Measurements from ENCODE around the gene OSBP2.

Gene OSBP2

DNA sequence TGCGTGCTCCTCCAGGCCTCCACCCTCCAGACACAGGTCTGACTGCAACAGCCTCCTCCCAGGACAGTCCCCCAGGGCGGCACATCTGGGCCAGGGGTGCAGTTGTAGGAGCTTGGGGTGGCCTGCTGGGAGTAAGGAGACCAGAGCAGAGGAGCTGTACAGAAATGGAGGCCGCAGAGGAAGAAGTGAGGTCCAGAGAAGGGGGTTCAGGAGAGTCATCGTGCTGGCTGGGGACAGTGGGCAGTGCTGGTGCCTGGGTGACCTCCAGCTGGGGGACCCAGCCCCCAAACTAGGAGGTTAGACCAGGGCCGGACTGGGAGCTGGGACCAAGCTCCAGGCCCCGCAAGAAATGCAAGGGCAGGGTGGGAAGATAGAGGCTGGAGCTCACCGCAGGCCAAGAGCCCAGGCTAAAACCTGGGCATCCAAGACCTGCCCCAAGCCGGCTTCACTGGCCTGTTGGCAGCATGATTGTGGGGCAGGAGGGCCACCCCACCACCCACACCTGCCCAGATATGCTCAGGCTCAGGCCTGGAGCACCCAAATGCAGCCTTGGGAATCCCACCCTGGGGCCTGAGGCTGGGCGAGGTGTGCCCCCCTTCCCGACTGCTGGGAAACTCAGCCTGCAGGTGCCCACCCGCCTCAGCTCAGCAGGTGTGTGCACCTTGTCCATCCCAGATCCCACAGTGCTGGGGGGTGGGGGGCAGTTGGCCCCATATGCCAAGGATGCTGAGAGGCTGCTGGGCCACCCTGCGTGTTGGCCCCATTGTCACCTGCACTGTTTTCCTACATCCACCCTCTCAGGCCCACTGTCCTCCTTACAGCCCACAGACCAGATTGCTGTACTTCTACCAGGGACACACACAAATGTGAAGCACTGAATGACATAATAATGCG lies 177.0 kb downstream of the OSBP2 start:
- no peak for DNase-seq

DNA sequence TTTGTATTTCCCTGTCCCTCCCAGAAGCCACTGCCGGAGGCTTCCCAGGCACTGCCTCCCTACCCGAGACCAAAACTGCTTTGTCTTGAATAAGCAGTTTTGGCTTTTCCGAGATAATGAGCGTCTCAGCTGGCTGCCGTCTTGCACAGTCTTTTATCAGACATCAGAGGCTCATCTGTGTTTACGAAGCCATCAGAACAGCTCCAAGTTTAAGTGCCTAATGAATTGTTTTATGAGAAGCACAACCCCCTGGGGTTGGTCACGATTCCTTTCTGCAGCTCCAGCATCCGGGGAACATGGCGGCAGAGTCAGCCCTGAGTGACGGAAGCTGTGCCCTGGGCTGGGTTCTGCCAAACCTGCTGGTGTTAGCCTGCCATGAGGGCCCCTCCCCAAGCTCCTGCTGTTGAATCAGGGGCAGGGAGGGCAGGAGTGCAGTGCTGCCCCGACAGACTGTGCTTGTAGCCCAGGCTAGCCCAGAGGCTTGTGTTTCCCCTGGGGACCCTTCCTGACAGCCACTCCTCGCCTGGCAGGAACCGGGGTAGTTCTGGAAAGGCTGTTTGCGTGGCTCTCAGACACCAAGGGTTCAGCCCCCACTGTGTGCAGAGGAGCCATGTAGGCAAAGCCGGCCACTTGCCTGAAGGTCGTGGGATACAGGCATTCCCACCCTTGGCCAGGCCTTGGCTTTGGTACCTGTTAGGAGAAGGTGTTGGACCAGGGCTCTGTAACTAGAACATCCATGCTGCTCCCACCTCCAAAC lies 177.8 kb downstream of the OSBP2 start:
- DNase-seq, result no peak

DNA sequence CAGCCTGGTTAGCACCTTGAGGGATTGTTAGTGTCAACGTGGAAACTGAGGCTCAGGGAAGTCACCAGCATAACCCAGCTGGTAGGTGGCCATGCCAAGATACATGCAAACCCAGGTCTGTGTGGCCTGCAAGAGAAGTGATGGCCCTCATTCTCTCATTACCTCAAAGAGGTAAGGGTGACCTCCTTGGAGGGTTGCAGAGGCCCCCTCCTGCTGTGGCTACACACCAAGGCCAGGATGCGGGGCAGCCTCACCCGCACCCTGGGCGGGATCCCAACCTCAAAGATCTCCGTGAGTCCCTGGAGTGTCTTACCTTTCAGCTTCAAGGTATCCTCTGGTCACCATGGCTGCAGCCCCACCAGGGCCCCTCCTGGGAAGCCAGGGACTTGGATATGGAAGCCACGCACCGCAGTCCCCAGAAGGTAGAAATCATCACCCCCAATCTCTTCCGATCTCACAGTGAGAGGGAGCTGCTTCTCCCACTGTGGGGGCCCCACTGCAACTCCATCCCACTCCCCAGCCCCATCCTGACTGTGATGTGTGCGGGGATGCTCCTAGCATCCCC lies 178.5 kb downstream of the OSBP2 start:
- no peak for DNase-seq

DNA sequence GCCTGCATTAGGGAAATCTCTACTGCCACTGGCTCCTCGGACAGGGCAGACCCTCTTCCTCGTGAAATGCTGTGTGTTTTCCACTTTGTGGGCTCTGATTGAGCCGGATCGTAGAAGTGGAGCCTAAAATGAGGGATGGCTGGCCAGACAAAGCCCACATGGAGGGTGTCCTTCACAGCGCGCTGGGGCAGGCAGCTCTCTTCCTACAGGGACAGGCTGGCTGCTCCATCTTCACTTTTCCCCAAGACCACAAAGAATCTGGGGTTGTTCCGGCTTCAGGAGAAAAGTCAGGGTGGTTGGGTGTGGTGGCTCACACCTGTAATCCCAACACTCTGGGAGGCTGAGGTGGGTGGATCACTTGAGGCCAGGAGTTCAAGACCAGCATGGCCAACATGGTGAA lies 179.0 kb downstream of the OSBP2 start:
- DNase-seq, result no peak

DNA sequence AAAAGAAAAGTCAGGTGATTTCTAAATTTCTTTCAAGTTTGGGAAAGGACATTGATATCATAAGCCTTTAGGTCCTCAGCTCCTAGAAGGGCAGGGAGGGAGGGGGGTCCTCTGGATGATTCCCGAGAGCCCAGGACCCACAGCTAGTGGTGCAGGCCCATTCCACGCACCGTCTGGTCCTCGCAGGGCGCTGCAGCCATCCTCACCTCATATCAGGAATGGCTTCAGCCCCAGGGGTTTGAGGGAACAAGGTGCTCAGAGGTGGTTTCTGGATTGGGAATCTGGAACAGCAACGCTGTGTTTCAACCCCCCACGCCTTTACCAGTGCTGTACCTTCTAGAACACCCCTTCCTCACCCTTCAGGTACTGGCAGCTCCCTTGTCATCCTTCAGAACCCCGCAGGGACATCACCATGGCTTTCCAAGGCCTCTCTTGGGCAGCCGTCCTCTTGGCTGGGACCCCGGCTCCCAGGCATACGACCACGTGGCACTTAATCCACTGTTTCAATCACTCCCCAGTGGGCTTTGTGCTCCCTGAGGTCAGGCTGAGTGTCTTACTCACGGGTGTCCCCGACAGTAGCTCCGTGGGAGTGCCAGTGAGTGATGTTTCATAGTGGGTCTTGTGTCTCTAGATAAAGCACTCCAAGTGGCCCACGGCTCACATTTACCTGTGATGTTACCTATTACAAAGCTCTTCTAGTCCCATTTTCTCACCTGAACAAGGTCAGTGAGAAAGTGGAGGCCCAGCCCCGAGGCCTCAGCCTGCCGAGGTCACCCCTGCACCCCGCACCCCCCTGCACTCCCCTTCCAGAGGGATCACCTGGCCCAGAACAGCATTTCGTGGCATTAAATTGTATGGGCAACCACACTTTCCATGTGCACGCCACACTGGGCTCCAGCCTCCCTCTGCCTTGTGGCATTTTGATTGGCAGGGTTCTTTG lies 180.0 kb downstream of the OSBP2 start:
- DNase-seq, result no peak

DNA sequence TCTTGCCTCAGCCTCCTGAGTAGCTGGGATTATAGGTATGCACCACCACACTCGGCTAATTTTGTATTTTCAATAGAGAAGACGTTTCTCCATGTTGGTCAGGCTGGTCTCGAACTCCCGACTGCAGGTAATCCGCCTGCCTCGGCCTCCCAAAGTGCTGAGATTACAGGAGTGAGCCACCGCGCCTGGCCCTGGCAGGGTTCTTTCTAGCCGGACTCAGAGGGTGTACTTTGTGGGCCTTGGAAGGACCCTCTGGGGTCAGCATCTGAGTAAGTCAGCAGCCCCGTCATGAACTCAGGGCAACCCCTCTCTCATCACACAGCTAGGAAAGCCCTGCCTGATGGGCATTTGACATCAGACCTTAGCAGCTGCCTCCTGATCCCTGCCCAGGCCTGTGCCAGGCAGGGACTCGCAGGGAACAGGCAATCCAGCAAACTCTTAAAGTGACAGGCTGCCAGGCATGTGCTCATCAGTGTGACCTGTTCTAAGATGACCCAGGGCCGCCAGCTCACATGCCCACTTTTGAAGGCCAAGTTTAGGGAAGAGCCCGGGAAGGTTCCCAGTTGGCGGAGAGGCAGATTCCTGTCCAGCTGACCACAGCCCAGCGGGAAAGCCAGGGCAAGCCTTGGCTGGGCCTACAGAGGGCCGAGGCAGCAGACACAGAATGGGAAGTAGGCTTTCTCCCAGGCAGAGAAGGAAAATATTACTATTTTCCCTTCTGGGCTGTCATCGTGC lies 181.0 kb downstream of the OSBP2 start:
- no peak for DNase-seq

DNA sequence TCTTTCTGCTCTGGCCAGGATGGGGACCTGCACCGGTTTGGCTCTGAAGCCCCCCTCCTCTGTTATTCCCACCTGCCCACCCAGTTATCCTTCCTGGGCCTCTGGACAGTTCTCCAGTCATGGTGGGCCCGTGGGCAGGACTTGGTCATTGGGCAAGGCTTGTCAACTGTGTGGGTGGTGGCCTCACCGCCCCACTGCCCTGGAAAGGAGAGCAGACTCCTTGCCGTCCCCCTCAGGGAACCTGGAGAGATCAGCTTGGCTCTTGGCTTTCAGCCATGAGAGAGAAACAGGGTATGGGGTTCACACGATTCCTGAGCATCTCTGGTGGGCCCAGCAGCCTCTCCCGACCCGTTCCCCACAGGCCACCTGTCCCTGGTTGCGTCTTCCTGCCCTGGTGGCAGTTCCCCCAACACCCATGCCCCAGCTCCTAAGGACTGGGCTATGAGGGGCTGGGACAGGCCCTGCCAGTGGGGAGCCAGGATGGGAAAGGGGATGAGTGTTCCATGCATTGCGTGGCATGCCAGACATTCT lies 181.6 kb downstream of the OSBP2 start:
- DNase-seq, result no peak

DNA sequence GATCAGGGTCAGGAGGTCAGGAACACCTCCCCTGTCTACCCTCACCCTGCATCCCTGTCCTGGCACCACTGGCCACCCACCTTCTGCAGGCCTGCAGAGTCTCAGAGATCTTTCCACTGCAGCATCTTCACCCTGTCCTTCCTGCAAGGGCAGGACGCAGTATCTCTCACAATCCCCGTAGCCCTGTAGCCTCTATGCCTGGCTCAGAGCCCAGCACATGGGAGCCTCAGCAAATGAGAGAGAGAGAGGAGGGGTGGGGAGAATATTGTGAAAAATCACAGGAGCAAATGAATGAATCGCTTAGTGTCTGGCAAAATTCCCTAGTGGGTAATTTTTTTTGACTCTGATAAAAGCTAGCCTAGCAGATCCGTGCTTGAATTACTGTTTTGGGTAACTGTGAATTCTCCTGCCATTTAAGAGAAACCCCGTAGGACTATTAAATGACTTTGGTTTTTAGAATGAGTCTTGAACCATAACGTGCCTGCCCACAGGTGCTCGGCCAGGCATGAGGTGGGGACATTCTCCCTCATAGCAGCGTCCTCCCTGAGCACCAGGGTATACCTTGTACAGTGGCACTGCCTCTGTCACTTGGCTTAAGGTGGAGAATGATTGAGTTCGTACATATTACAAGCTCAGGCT lies 182.4 kb downstream of the OSBP2 start:
- no peak for DNase-seq

DNA sequence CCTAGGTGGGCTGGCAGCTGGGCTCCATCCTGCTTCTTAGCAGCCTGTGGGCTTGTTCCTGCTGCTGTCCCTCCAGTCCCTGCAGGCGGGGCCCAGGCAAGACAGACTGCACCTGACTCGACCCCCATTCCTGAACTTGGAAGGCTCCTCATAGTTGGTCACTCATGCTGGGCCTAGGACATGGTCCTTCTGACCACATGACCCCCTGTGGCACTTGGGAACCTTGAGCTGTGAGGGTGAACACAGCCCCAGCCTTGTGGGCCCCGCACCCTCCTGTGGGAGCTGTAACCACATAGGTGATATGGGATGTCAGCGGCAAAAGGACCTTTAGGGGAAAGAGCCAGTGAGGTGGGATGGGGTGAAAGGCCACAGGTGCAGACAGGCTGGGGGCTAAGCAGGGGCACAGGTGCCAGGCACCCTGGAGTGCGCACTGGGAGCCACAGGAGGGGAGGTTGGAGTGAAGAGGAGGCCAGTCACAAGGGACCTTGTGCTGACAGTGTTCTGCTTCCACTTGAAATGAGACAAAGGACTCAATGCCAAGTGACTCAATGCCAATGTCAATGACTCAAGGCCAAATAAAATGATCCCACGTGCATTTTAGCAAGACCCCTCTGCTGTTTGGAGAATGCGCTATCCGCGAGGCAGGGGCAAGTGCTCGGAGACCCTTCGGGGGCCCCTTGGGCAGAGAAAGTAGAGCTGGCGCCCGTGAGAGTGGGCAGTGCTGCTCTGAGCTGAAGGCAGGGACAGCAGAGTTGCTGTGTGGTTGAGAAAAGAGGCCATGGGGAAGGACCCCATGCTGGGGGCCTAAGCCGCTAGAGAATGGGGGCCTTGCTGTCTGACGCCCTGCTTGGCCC lies 183.2 kb downstream of the OSBP2 start:
- no peak for DNase-seq

DNA sequence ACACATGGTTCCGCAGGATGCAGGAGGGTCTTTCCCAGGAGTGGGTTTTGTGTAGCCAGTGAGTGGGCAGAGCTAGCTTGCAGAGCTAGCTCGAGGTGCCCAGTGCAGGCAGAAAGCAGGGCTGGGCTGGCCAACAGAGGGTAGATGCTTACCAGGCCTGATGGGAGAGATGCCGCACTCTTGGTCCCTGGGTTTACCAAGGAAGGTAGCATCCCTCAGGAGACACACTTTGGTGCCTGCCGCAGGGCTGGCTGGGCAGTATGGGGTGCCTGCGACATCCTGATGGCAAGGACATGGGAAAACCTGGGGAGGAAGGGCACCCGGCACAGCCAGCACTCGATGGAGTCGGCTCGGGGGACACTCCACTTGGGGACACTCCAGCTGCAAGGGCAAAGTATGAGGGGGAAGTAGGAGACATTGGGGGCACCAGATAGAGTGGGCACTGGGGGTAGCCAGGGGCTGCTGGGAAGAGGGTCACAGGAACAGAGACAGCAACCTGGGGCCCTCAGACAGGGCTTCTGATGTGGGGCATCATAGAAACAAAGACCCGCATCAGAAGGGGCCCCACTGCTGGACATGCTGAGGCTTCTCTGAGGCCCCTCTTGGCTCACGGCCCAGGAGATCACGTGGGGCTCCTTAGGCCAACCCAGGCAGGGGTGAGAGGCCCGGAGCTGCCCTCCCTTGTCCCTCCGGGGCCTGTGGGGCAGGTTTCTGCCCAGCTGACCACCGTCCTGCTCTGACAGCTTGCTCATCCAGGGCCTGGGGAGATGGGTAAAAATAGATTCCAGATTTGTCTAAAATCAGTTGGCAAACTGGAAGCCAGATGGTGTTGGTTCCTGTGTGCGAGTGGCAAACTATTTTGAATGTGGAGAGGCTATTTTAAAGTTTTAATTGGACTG lies 184.1 kb downstream of the OSBP2 start:
- no peak for DNase-seq

DNA sequence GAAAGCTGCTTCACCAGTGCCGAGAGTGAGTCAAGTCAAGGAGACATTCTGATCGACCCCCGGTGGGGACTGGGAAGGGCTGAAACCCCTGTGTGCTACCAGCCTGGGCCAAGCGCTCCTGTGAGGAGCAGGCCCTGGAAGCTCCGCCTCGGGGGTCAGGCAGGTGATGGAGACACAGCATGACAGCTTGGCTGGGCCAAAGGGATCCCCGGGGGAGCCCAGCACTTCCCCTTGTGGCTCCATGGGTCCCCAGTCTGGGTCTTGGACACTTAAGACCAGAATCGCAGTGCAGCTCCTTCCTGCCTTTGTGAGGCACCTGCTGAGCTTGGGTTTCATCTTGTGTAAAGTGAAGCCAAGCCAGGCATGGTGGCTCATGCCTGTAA lies 184.7 kb downstream of the OSBP2 start:
- DNase-seq, result no peak

DNA sequence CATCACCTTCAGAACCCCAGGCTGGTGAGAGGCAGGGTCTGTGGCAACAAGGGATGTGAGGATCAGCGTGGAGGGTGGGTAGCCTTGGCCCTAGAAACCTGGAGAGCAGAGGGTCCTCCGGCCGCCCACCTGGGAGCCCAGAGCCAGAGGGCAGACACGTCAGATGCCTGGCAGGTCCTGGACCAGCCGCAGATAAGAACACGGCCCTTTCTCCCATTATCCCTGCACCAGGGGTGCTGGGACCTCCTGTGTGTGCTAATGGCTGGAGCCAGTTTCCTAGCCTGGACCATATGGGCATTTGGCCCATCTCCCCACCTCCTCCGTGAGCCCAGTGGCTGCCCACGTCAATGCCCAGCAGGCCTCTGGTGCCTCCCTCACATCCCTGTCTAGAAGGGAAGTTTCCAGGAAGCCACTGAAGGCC lies 185.5 kb downstream of the OSBP2 start:
- DNase-seq, result no peak

DNA sequence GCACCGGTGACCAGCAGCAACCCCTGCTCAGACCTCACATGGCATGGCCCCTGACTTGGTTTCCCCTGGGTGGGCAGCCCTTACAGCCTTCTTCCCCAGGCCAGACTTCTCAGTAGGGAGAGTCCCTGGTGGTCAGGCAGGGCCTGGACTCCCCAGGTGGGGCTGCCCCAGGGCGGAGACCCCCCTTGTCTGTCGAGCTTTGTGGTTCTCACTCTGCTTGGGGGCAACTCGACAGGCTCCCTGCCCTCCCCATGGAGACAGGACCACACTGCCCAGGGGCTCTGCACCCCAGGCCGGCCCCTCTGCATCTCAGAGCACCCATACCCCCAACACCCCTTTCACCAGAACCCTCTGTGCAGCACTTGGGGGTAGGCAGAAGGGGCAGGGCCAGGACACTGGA lies 186.2 kb downstream of the OSBP2 start:
- DNase-seq, result no peak

DNA sequence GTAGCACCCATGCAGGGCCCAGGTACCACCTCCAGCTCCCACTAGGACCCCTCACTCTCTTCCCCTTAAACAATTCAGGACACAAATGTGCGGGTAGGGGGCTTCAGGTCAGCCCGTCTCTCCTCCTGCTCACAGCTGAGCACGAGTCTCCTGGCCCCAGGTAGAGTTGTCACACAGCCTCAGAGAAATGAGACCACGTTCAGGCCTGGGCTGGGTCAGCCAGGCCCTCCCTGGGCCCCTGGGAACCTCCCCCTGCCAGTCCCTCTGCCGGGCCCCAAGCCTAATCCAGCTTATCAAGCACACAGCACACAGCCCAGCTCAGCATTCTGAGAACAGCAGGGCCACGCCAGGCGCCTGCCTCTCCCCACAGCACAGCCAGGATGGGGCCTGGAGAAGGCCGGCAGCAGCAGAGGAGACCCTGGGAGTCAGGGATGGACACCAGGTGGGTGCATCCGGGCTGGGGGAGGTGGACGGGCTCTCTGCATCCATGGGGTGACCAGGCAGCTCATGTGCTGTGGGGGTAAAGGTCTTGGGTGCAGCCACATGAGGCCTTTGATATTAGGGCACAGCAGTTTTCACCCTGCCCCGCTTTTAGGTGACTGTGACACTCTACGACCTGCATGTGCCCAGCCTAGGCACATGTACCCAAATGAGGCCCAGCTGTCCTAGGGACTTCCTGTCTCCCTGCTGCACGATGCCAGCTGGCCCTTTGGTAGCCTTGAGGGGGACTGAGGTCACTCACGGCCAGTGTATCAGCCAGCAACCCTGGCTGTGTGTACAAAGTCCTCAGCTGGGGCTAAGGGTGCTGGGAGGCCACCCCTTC lies 186.9 kb downstream of the OSBP2 start:
- no peak for DNase-seq

DNA sequence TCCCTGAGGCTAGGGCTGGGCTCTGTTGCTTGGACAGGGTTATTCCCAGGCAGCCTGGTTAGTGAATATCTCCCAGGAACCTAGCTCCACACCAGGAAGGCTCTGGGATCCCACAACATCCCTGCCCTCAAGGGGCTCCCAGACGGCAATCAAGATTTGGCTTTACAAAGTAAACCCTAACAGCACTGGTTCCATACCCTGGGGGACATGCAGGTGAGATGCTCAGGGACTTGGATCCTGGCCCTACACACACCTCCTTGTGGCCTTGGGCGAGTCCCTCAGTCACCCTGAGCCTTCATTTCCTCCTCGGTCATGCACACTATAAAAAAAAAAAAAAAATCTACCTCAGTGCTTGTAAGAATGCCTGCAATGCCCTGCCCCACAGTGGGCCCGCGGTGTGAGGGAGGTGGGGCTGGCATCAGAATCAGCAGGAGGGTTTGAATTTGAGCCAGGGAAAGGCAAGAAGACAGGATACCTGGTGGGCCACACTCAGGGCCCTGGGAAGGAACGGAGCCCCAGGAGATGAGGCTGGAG lies 187.6 kb downstream of the OSBP2 start:
- no peak for DNase-seq

DNA sequence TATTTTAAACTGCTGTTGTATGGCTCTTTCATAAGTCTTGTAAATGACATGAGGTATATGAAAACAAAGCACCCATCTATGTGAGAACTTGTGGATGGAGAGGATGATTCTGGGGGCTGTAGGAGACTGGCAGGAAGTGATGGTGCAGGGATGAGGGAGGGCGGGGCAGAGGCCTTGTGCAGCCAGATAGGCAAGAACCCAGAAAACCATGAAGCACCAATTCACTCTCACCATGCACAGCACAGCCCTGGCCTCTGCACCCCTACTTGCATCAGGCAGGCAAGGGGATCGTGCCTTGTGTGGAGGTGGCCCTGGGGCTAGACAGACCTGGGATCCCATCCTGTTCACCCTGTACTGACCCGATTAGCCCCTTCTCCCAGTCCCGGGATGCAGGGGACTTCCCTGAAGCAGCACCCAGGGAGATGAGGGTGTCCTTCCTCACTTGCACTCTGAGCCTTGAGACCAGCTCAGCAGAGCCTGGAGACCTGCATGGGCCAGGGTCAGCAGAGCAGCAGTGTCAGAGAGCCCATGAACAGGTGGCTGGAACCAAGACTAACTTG lies 188.4 kb downstream of the OSBP2 start:
- no peak for DNase-seq

DNA sequence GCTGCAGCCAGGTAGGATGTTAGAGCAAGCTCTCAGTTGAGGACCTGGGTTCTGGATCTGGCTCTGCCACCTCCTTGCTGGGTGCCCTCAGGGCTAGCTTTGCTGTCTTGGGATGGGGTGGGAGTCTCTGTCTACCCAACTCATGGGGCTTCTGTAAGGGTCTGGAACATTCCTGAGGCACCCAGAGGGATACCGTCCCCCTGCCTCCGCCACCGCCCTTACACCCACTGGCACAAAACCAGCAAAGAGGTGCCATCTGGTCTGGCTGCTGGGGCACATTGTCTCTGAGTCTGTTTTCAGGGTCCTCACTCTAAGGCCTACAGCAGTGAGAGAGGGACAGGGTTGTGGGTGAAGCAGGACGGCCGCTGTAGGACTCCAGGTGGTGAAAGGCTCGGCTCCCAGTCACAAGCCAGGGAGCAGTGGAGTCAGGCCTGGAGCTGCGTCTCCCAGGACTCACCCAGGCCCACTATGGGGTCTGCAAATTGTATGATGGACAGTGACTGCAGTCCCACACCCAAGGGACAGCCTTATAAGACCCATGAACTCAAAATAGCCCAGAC lies 189.0 kb downstream of the OSBP2 start:
- DNase-seq, result no peak

Measured in CD4-positive, alpha-beta T cell treated with Interferon gamma for 1 hour (primary cell).